ENCODE results near the gene SLC24A4.

SLC24A4 gene

DNA sequence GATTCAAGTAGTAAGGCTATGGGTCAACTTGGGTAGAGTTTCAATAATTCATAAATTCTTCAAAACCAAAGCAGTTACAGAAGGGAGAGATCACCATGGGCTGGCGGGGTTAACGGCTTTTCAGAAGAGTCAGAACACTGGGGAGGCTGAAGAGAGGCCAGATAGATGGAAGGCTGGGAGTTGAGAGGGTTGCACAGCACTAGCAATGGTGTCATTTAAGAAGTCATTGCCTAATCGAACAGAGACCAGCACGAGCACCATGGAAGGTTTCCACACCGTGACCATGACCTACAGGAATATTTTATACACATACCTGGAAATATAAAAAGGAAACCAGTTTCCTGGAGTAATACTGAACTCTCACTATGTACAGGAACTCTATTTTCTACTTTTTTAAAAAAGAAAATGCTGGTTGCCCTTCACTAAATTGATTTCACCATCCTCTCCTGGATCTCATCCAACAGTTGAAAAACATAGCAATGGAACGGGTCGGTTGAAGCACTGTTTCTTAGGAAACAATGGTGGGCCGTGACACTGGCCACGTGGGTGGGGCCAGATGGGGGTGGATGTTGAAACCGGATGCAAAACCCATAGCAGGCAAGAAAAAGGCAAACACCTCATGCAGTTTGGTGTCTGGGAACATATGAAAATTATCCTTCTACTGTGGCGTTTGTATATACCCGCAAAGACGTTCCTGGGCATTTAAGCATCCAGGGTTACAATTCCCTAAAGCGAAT is 152.7 kb downstream of the SLC24A4 start:
- no peak for DNase-seq (ENCODE audit: low read depth in 2 of 2)

DNA sequence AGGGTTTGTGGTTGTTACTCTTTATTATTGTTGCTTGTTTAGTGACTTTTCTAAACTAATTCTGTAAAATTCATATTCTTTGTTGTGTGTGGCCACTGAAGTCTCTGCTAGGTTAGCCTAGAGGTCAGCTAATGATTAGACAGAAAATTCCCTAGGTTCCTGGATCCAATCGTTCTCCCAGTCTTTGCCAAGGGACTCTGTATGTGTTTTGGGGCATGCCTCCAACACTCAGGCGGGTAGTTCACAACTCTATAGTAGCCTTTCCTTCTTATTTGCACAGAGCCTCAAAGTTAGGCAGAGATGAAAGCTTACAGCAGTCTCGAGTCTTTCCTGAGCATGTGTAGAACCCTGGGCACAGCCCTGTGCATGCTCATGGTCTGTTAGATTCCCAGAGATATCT is 157.9 kb downstream of the SLC24A4 start:
- DNase-seq (ENCODE audit: low read depth in 2 of 2): no peak

DNA sequence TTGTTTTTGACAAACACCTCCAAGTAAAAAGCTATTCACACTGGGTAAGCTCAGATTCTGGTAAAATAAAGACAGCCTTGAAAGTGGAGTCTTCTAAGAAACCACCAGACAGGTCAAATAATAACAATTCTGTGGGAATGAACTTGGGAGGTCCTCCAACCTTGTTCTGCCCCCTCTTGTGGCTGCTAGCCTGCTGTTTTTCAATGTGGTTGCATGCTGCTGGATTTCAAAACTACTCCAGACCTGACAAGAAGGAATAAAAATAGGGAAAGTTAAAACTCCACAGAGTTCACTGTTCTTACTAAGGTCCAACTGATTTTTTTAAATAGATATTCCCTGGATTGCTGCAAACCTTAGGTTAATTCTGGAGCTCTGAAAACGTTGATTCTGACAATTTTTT is 158.4 kb downstream of the SLC24A4 start:
- no peak for DNase-seq (ENCODE audit: low read depth in 2 of 2)

- DNase-seq (ENCODE audit: low read depth in 2 of 2): no peak
These were observed 159.0 kb downstream of the SLC24A4 start for GRCh38 chr14:92481811-92482555.

- DNase-seq (ENCODE audit: low read depth in 2 of 2): no peak
These were observed 159.8 kb downstream of the SLC24A4 start for GRCh38 chr14:92482621-92483319.

DNA sequence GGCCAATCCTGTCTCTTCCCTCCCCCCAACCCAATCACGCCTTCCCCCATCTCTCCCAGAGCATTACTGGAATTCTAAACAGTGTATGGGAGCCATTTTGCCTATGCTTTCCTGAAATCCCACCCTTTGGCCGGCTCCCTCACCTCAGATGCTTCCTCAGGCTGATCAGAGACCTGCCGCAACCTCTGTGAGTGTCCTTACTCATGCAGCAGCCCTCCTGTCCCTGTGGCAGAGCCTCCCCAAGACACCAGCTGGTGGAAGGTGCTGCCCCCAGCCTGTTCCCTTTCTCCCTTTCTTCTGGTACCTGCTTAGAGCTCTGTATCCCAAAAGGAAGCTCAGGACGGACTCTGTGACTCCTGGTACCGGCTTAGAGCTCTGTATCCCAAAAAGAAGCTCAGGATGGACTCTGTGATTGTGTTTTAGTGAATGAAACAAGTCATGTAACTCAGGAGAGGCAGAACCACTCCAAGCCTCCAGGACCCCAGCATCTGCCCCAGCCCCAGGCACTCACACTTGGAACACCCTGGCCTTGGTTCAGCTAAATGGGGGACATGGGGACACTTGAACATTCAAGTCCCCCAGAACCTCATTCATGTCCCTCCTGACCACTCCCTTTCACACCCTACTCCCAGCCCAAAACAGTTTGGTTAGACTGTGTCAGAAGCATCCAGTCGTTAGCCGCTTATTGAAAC is 161.3 kb downstream of the SLC24A4 start:
- DNase-seq (ENCODE audit: low read depth in 2 of 2): no peak

DNA sequence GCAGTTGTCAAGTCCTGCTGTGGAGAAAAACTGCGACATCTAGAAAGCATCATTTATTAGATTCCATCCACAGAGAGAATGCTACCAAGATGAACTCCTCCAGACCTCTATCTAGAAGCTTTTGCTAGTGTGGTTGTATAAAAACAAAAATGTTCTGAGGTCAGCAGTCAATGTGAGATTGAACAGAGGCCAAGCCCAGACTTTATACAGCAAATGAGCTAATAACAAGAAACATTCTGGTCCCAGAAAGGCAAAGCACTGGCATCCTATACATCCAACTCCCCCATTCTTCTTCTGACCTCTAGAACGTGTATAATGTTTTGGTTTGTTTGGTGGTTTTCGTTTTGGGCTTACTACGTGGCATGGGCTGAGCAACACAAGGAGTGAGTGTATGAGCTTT is 163.9 kb downstream of the SLC24A4 start:
- DNase-seq (ENCODE audit: low read depth in 2 of 2): no peak

GRCh38 chr14:92487513-92488133 is 164.7 kb downstream of the SLC24A4 start:
- DNase-seq (ENCODE audit: low read depth in 2 of 2): no peak

- DNase-seq (ENCODE audit: low read depth in 2 of 2): no peak
These were observed 166.7 kb downstream of the SLC24A4 start for GRCh38 chr14:92489394-92490238.

DNA sequence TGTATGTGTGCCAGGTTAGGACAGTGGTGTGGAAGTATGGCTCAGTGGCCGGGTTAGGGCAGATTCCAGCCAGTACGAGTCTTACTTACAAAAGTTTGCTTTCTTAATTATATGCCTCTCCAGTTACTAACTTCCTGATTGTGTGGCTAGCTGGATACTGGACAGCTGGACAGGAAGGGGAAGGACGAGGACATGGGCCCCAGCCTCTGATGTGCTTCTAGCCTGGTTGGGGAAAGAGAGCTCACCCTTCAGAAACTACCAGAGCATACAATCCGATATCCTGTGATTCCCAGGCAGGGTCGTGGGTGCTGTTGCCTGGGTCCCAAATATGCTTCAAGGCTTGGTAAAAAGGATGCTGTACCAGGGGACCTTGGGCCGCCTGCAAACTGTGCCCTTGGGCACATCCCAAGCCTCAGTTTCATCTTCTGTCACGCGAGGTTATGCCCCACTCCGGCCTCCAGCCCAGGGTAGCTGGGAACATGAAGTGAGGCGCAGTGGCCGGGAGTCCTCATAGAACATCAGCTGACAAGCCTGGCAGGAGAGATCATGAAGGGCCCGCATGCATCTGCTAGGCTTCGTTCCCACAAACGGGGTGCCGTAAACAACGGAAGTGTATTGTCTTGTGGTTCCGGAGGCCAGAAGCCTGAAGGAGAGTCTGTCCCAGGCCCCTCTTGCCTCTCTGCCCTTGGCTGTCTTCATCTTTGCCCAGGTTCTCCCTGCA is 167.4 kb downstream of the SLC24A4 start:
- no peak for DNase-seq (ENCODE audit: low read depth in 2 of 2)

DNA sequence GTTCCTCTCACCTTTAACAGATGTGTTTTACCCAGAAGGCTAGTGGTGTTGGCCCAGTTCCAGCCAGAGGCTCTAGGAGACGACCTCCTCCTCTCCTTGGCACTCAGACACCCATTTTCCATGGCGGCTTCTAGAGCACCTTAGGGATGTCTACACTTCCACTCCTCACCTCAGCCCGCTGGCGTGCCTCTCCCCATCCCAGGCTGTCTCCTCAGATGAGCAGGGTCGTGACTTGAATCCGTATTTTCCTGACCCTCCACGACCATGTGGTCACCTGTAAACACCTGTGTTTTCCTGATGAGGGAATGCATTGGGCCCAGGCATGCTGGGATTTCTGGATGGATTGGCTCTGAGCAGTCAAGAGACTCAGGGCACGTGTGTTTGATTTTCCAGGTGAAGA is 168.8 kb downstream of the SLC24A4 start:
- DNase-seq (ENCODE audit: low read depth in 2 of 2): no peak

- no peak for DNase-seq (ENCODE audit: low read depth in 2 of 2)
These were observed 169.3 kb downstream of the SLC24A4 start for GRCh38 chr14:92492258-92492657.

DNA sequence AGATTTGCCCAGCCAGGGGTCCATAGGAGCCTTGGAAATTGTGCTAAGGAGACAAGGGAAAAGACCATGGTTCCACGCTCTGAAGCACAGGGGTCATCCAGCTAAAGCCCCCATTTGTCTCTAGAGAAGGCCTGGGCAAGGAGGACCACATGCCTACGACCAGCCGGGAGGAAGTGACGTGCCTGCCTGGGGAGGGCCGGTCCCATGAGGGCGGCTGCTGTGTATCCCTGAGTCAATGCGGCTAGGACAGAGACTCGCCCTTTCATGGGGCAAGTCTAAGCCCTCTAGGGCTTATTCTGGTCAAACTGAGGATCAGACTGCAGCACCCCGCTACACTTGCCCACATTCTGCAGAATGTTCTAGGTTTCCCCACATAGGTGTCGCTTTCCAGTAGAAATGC is 170.1 kb downstream of the SLC24A4 start:
- no peak for DNase-seq (ENCODE audit: low read depth in 2 of 2)

DNA sequence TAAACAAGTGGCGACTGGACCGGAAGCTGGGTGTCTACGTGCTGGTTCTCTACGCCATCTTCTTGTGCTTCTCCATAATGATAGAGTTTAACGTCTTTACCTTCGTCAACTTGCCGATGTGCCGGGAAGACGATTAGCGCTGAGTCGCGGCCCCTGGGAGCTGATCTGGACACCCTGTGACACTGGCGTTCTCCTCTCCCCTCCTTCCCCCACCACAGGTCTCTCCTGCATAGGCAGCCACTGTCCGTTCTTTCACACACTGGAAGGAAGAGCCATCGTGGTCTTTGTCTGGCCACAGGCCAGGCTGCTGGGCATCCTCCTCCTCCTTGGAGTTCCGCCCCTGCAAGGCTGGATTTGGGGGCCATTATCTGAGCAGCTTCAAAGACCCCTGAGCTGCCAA is 170.5 kb downstream of the SLC24A4 start:
- no peak for DNase-seq (ENCODE audit: low read depth in 2 of 2)

GRCh38 chr14:92494512-92494911 is 171.5 kb downstream of the SLC24A4 start:
- no peak for DNase-seq (ENCODE audit: low read depth in 2 of 2)

DNA sequence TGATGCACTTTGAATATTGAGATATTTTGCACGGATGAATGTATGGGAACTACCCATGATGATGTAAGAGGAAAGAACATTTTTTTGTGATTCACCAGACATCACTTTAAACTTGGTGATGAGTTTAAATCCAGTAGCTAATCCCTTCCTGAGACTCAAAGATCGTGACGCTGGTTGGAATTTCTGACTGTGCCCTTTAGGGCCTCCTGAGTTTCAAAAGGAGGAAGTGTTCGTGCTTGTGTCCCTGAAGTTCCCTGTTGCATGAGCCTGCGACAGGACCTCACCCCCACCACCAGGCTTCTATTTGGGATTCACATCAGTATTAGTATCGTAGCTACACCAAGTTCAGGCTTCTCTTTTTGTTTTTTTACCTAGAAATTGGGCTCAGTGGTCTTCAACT is 172.1 kb downstream of the SLC24A4 start:
- no peak for DNase-seq (ENCODE audit: low read depth in 2 of 2)

DNA sequence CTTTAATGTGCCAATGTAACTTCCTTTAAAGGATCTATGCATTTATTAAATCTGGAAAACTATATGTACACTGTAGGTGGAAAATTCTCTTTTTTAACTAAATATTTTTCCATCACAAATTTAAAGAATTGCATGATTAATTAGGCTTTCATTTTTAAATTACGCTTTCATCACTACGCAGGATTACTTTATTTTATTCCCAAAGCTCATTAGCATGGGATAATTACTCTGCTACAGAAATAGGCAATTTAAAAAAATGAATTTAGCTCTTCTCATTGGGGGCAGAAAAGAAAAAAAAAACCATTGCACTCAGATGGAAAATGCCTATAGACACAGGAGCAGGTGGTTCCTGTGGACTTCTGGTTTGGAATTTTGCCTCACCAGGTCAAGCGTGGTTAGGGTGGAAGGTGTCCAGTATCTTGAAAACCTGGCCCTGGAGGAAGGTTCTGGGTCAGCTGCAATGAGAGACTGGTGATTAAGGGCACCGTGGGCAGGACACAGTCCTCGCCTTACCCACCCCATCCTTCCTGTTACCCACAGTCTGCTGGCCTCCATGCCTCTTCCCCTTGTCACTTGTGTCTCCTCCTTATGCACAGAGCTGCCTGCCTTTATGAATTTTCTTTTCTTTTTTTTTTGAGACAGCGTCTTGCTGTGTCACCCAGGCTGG is 173.4 kb downstream of the SLC24A4 start:
- DNase-seq (ENCODE audit: low read depth in 2 of 2): no peak

DNA sequence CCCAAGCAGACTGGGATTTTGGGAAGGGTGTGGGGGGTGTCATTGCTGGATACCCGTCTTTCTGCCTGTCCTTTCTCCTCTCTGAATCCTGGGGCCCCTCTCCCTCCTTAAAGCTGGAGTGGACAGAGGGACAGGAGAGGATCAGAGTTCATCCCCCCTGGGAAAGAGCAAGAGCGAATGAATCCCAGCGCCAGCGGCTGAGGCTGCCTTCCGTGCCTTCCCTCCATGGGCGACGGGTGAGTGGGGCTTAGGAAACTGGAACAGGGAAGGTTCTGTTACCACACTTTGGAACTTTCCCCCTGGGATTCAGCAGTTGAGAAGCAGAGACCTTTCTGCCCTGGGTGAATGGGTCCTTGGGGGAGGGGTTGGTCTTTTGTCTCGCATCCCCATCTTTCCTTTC is 174.4 kb downstream of the SLC24A4 start:
- no peak for DNase-seq (ENCODE audit: low read depth in 2 of 2)

DNA sequence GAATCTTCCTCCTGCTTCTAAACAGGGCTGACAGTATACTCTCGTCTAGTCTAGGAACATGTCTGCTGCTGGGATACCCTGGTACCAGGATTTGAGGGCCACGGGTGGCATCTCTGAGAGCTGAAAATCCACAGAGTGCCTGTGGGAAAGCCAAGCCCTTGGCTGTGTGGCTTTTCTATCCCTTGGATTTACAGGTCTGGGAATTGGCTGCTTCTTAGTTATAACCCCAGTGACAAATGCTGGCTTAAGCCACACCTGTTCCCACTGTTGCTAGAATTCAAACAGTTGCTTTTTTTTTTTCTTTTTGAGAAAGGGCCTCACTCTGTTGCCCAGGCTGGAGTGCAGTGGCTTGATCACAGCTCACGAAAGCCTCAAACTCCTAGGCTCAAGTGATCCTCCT is 176.3 kb downstream of the SLC24A4 start:
- DNase-seq (ENCODE audit: low read depth in 2 of 2): no peak

- DNase-seq (ENCODE audit: low read depth in 2 of 2): no peak
These were observed 177.6 kb downstream of the SLC24A4 start for GRCh38 chr14:92500491-92500941.

Measured in stimulated activated CD8-positive, alpha-beta memory T cell treated with anti-CD3 and anti-CD28 coated beads, Interleukin-7, amount 100 ng/mL, for 1 hour (primary cell).